ENCODE results near the gene IRF2BP1.

DNA sequence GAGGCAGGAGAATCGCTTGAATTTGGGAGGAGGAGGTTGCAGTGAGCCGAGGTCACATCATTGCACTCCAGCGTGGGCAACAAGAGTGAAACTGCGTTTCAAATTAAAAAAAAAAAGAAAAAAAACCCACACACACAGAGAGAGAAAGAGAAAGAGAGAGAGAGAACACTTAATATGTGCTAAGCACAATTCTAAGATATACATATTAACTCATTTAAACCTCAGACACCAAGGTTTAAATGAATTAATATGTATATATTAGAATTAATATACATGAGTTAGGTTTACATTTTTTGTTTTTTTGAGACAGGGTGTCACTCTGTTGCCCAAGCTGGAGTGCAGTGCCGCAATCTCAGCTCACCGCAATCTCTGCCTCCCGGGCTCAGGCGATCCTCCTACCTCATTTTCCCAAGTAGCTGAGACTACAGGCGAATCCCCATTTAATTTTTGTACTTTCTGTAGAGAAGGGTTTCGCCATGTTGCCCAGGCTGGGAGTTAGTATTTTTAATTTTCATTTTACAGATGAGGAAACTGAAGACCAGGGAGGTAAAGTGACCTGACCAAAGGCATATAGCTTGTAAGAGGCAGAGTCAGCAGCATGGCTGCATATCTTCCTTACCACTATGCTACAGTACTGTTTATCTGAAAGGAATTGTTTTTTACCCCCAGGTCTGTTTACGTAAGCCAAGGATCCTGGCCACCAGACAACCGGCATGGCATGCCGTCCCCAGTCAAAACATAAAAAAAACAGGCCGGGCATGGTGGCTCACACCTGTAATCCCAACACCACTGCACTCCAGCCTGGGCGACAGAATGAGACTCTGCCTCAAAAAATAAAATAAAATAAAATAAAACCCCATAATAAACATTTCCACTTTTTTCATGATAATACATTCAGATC is 25.3 kb downstream of the IRF2BP1 start:
- no peak for TF ChIP-seq POLR2AphosphoS5 (IDR thresholded peaks at IDR 0.05; ENCODE audit: low read depth, low read length)
- TF ChIP-seq POLR2A (IDR thresholded peaks at IDR 0.05; ENCODE audit: low read depth, low read length): no peak
- no peak for TF ChIP-seq TAF1 (IDR thresholded peaks at IDR 0.05; ENCODE audit: borderline replicate concordance, low read depth, low read length)
